HG03571 (cell line): Measurements from ENCODE around the gene TRIM62.
"Not testable (repeated sequence)": the region's sequence is repeated elsewhere in the genome, so short reads cannot be mapped to it uniquely, and the experiment has no call there.

ENCODE experiments used
- ATAC-seq: cut with Tn5 transposase; IDR thresholded peaks from one replicate; pipeline ENCODE4 v1.9.1; 2021; ENCODE audit not compliant: unreplicated experiment

Gene TRIM62

DNA sequence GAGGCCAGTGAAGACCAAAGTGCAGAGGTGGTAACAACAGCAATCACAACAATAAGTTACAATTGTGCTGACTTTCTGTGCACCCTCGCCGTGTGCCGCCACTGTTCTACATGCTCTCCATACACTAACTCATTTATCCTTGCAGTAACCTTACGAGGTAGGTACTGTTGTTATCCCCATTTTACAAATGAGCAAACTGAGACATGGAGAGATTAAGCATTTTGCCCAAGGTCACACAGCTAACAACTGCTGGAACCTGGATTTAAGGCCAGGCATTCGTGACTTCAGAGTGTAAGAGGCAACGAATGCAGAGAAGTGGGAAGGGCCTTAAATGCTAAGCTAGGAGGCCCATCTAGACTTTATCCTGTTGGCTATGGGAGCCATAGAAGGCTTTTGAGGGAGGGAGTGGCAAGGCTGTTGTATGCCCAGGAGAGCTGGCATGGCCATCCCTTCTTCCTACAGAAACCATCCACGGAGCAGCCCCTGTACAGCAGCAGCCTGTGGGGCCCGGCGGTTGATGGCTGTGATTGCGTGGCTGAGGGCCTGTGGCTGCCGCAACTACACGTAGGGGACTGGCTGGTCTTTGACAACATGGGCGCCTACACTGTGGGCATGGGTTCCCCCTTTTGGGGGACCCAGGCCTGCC lies 64.3 kb downstream of the TRIM62 start:
- no peak for ATAC-seq

DNA sequence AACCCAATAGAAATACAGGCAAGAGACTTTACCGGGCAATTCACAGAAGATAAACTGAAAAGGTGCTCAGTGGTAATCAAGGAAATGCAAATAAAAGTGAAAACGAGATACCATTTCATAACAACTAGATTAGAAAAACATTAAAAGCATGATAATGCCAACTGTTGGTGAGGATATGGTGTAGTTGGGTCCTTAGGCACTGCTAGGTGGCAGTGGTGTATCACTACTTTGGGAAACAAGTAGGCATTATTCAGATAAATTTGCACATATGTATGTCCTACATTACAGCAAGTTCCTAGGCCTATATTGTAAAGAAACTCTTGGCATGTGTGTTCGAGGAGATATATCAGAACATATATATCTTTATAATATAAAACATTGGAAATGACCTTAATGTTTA lies 69.9 kb downstream of the TRIM62 start:
- no peak for ATAC-seq

GRCh38 chr1:33110477-33110876 lies 71.4 kb downstream of the TRIM62 start:
- no peak for ATAC-seq

- ATAC-seq = not testable (repeated sequence)
Measured at GRCh38 chr1:33100119-33100415, 81.8 kb downstream of the TRIM62 start.

DNA sequence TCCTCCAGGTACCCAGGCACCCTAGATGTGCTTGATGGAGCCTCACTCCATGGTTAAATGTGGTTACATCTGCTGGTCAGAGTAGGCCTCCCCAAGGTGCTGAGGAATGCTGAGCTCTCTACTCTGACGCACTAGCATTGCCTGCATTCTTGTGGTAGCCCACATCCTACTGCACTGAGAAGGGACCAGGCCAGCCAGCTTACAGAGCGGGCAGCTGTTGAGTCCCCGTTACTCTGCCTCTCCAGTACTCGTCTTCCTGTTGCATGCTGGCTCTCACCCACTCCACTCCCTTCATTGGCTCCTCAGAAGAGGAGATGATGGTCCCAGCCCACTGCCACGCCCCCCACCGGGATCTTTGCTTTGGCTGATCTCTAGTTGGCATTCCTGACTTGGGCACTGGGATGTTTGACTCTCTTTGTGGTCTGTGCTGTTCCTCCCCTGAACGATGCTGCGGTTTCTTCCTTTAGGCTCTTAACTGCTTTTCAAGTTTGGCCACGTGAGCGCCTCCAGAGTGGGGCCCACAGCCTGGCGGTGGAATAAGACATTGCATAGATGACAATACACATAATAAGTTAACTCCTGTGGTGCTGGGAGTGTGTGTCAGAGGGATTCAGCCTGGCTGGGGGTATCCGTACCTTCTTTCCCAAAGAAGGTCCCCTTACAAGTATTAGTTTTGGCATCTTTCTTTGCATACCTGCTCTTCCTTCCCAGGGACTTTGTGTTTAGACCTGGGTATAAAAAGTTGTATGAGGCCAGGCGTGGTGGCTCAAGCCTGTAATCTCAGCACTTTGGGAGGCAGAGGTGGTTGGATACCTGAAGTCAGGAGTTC lies 82.3 kb downstream of the TRIM62 start:
- peak; percentile 68 for ATAC-seq

GRCh38 chr1:33098371-33098770 lies 83.5 kb downstream of the TRIM62 start:
- ATAC-seq = no peak

- ATAC-seq = no peak
Measured at GRCh38 chr1:33097762-33098161, 84.1 kb downstream of the TRIM62 start.

GRCh38 chr1:33097137-33097611 lies 84.7 kb downstream of the TRIM62 start:
- no peak for ATAC-seq

GRCh38 chr1:33096363-33097005 lies 85.4 kb downstream of the TRIM62 start:
- ATAC-seq = no peak
